ENCODE measurements around the gene STAU1. TPM values are rescaled to one million over a fixed set of nuclear protein-coding genes. Genes with fewer than 3 reads are reported as not detected.

Gene STAU1
- polyA plus RNA-seq, 1 of the 3 experiments (the other 2 are of a cell fraction): 48.2 TPM

DNA sequence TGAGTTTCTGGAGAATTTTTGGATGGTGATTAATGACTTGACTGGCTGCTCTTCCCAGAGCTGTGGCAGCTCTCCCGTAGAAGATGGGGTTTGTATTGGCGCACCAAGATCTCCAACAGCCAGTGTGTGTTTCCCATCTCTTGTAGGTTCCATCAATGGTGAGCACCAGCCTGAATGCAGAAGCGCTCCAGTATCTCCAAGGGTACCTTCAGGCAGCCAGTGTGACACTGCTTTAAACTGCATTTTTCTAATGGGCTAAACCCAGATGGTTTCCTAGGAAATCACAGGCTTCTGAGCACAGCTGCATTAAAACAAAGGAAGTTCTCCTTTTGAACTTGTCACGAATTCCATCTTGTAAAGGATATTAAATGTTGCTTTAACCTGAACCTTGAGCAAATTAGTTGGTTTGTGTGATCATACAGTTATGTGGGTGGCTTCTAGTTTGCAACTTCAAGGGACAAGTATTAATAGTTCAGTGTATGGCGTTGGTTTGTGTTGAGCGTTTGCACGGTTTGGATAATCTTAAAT is 91.9 kb downstream of the STAU1 start (continued):
- TF ChIP-seq, protein P1, sequence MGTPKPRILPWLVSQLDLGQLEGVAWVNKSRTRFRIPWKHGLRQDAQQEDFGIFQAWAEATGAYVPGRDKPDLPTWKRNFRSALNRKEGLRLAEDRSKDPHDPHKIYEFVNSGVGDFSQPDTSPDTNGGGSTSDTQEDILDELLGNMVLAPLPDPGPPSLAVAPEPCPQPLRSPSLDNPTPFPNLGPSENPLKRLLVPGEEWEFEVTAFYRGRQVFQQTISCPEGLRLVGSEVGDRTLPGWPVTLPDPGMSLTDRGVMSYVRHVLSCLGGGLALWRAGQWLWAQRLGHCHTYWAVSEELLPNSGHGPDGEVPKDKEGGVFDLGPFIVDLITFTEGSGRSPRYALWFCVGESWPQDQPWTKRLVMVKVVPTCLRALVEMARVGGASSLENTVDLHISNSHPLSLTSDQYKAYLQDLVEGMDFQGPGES (IDR thresholded peaks at IDR 0.05; ENCODE audit: low read depth, low read length): no peak

- Histone ChIP-seq H3K4me1 (ENCODE audit: control insufficient read depth in 1 of 2, insufficient read depth in 2 of 2, low read depth in 1 of 2, low read length in 1 of 2) (no peaks in the 10 kb centered on the region), H3K36me3 (replicated peaks in 1 of 2; ENCODE audit: control insufficient read depth in 1 of 2, insufficient read depth in 2 of 2, low read length in 1 of 2) (peaks cover 69 to 95% of the 10 kb centered on the region in 2 experiments), H3K4me2 (no peak overlapping the region), H3K27me3 (ENCODE audit: insufficient read depth) (no peaks in the 10 kb centered on the region), H3K9me2 (no peaks in the 10 kb centered on the region), H4K20me1 (ENCODE audit: insufficient read depth) (no peaks in the 10 kb centered on the region), H3K4me3 (ENCODE audit: low read depth in 2 of 2, low read length in 1 of 2) (no peak overlapping the region), H3K79me2 (ENCODE audit: insufficient read depth) (peaks cover 5% of the 10 kb centered on the region; the same call in 1 of the 2 replicates), H3K9ac (no peak overlapping the region), H3F3A (replicated peaks; ENCODE audit: insufficient read depth) (peaks cover 18% of the 10 kb centered on the region), H2AFZ (ENCODE audit: low read depth) (no peak overlapping the region), H3K27ac (ENCODE audit: low read depth in 2 of 2, low read length in 1 of 2) (no peak overlapping the region), H3K9me3 (no peaks in the 10 kb centered on the region)
- ChIA-PET POLR2A (interaction anchor here (0.6 kb wide), 1 partner anchor 98 kb away, joined by 3 read pairs; no protein-coding TSS in a partner anchor), CTCF (interaction anchor here (1.3 kb wide), 1 partner anchor 41 kb away, joined by 3 read pairs; no protein-coding TSS in a partner anchor)
- TF ChIP-seq, protein P2, sequence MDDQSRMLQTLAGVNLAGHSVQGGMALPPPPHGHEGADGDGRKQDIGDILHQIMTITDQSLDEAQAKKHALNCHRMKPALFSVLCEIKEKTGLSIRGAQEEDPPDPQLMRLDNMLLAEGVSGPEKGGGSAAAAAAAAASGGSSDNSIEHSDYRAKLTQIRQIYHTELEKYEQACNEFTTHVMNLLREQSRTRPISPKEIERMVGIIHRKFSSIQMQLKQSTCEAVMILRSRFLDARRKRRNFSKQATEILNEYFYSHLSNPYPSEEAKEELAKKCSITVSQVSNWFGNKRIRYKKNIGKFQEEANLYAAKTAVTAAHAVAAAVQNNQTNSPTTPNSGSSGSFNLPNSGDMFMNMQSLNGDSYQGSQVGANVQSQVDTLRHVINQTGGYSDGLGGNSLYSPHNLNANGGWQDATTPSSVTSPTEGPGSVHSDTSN (IDR thresholded peaks at IDR 0.05): no peak
- no peak for TF ChIP-seq MXI1 (IDR thresholded peaks at IDR 0.05; ENCODE audit: low read depth, low read length)
- no peak for TF ChIP-seq SIN3A (IDR thresholded peaks at IDR 0.05; ENCODE audit: borderline replicate concordance, low read depth, low read length)
- TF ChIP-seq POLR2AphosphoS5 (IDR thresholded peaks at IDR 0.05; ENCODE audit: low read depth, low read length): no peak
- TF ChIP-seq MAX (IDR thresholded peaks at IDR 0.05; ENCODE audit: low read depth): no peak
- TF ChIP-seq TEAD4 (IDR thresholded peaks at IDR 0.05; ENCODE audit: borderline replicate concordance, insufficient read depth): no peak
- no peak for TF ChIP-seq JUND (IDR thresholded peaks at IDR 0.05)
- no peak for TF ChIP-seq EZH2phosphoT487 (IDR thresholded peaks at IDR 0.05; ENCODE audit: borderline replicate concordance, low read depth)
- TF ChIP-seq FOXM1 (IDR thresholded peaks at IDR 0.05; ENCODE audit: low read depth): no peak
- TF ChIP-seq TCF12 (IDR thresholded peaks at IDR 0.05): no peak
- TF ChIP-seq, protein P1 (IDR thresholded peaks at IDR 0.05; ENCODE audit: low read depth, low read length): no peak
- TF ChIP-seq NRF1 (IDR thresholded peaks at IDR 0.05; ENCODE audit: low read depth, low read length): no peak
- TF ChIP-seq GATA2 (CRISPR knock-in tag; IDR thresholded peaks at IDR 0.05): no peak
- no peak for TF ChIP-seq EP300 (IDR thresholded peaks at IDR 0.05; ENCODE audit: borderline replicate concordance in 1 of 2, low read depth in 1 of 2, low read length in 1 of 2)
- TF ChIP-seq, protein P3, sequence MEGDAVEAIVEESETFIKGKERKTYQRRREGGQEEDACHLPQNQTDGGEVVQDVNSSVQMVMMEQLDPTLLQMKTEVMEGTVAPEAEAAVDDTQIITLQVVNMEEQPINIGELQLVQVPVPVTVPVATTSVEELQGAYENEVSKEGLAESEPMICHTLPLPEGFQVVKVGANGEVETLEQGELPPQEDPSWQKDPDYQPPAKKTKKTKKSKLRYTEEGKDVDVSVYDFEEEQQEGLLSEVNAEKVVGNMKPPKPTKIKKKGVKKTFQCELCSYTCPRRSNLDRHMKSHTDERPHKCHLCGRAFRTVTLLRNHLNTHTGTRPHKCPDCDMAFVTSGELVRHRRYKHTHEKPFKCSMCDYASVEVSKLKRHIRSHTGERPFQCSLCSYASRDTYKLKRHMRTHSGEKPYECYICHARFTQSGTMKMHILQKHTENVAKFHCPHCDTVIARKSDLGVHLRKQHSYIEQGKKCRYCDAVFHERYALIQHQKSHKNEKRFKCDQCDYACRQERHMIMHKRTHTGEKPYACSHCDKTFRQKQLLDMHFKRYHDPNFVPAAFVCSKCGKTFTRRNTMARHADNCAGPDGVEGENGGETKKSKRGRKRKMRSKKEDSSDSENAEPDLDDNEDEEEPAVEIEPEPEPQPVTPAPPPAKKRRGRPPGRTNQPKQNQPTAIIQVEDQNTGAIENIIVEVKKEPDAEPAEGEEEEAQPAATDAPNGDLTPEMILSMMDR (IDR thresholded peaks at IDR 0.05): no peak
- no peak for TF ChIP-seq FOXJ3 (CRISPR knock-in tag; IDR thresholded peaks at IDR 0.05)
- TF ChIP-seq MEF2A (IDR thresholded peaks at IDR 0.05; ENCODE audit: borderline replicate concordance, low read depth): no peak
- no peak for TF ChIP-seq FOSL2 (IDR thresholded peaks at IDR 0.05; ENCODE audit: borderline replicate concordance, low read depth)
- TF ChIP-seq CHD2 (IDR thresholded peaks at IDR 0.05; ENCODE audit: low read length, partially characterized antibody): no peak
- no peak for DNase-seq
- 97% methylated on average over 1 of the region's 1 CpG for WGBS (ENCODE audit: low lambda C conversion rate)
These were observed 96.4 kb downstream of the STAU1 start for GRCh38 chr20:49091762-49092161.
